ENCODE results near the gene SOCS2. TPM values are rescaled to one million over a fixed set of nuclear protein-coding genes. Genes with fewer than 3 reads are reported as not detected.

Gene SOCS2, protein sequence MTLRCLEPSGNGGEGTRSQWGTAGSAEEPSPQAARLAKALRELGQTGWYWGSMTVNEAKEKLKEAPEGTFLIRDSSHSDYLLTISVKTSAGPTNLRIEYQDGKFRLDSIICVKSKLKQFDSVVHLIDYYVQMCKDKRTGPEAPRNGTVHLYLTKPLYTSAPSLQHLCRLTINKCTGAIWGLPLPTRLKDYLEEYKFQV
- total RNA-seq (2022; extraction: Qiagen RNA extraction) = 14.6 to 19.8 TPM (median 19.0 TPM) in 5 replicates

DNA sequence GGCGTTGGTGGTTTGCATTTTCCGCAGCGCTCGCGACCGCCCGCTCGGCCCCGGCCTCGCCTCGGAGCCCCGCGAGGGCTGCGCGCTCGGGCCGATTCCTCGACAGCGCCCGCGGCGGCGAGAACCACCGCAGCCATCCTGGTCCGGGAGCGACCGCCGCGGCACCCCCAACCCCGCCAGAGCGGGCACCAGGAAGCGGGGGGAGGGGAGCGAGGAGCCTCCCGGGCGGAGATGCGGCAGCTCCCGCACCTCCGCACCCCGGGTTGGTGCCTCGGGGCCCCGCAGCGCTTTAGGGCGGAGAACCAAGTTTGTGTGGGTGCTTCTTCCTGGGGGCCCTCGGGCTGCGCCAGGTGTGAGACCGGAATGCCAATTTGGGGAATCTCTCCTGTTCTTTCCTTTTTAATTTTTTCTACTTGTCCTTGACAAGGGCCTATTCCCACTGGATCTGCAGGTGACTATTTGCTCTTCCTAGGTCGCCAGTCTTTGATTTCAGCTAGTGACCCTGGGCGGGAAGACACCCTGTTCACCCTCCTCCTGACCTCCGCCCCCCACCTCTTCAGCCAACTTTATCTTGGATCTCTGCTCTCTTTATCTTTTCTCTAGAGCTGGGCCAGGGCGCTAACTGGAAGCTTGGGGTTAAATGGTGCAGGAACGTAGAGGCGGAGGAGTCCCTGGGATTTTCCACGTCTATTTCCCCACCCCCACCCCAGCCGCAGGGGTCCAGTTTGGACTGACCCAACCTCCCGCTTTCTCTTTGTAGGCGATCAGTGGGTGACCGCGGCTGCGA, at the start of gene SOCS2:
TSS of gene SOCS2 (plus strand) at position 751 of the 787 bp plus-strand sequence. CDS start 223 bp downstream, outside the sequence.

Other genes with a start within 250 kb of the SOCS2 start
- 25.9 to 32.1 TPM (median 29.4 TPM) in 5 replicates for gene NUDT4, start 194.8 kb upstream of the SOCS2 start, total RNA-seq (2022; extraction: Qiagen RNA extraction)
- 153 to 182 TPM (median 158 TPM) in 5 replicates for gene UBE2N, start 130.7 kb upstream of the SOCS2 start, total RNA-seq (2022; extraction: Qiagen RNA extraction)
- gene MRPL42, start 105.2 kb upstream of the SOCS2 start, total RNA-seq (2022; extraction: Qiagen RNA extraction) = 43.1 to 65.2 TPM (median 46.3 TPM) in 5 replicates
- 10.1 to 14.1 TPM (median 10.3 TPM) in 5 replicates for gene CRADD, start 104.7 kb downstream of the SOCS2 start, total RNA-seq (2022; extraction: Qiagen RNA extraction)